ENCODE data around the gene PSKH1.

The PSKH1 gene

GRCh38 chr16:67963292-67963661 lies 70.2 kb downstream of the PSKH1 start:
- TF ChIP-seq CTCF (IDR thresholded peaks at IDR 0.05), result no peak
- Histone ChIP-seq H3K4me3 (peak overlapping the region; percentile 56), H3K27ac (peak overlapping the region in 1 of 2 donors; percentile 98)
- DNase-seq (ENCODE audit: low spot score), result no peak

- DNase-seq (ENCODE audit: low spot score), result no peak
- Histone ChIP-seq H3K4me3 (peak overlapping the region; percentile 56), H3K27ac (peak overlapping the region in 1 of 2 donors; percentile 98)
- TF ChIP-seq CTCF (IDR thresholded peaks at IDR 0.05), result no peak
Observed at GRCh38 chr16:67963662-67964321, 70.7 kb downstream of the PSKH1 start.

GRCh38 chr16:67964477-67965131 lies 71.5 kb downstream of the PSKH1 start:
- peak overlapping the region; percentile 56 for H3K4me3 ChIP-seq
- DNase-seq (ENCODE audit: low spot score), result no peak
- H3K27ac ChIP-seq, result peak overlapping the region in 1 of 2 donors; percentile 98
- no peak for TF ChIP-seq CTCF (IDR thresholded peaks at IDR 0.05)

GRCh38 chr16:67965668-67966548 lies 72.9 kb downstream of the PSKH1 start:
- H3K4me3 ChIP-seq, result peak overlapping the region; percentile 93
- peak overlapping the region; percentile 98 for H3K27ac ChIP-seq
- TF ChIP-seq CTCF (IDR thresholded peaks at IDR 0.05), result no peak
- DNase-seq (ENCODE audit: low spot score), result no peak

GRCh38 chr16:67966549-67967182 lies 73.6 kb downstream of the PSKH1 start:
- peak overlapping the region; percentile 98 for H3K27ac ChIP-seq
- no peak for DNase-seq (ENCODE audit: low spot score)
- H3K4me3 ChIP-seq, result peak overlapping the region; percentile 93
- TF ChIP-seq CTCF (IDR thresholded peaks at IDR 0.05), result no peak

GRCh38 chr16:67967183-67967957 lies 74.3 kb downstream of the PSKH1 start:
- no peak for DNase-seq (ENCODE audit: low spot score)
- Histone ChIP-seq H3K4me3 (peak overlapping the region; percentile 93), H3K27ac (peak overlapping the region; percentile 98)
- TF ChIP-seq CTCF (IDR thresholded peaks at IDR 0.05), result no peak

All from coronary artery (tissue), 2 donors.